Right lobe of liver (tissue), 4 donors: ENCODE measurements around the gene SSBP3.

ENCODE experiments used
- CTCF ChIP-seq, 4 donors: fragments of 200-600 bp in 3 of 4; fragments of 450-650 bp in 1 of 4; IDR thresholded peaks; one replicate each; pipeline versions ENCODE4 v1.5.1 to v1.8.0; 2016 to 2022; ENCODE audit warnings: antibody characterized with exemption in 4 of 4, mild to moderate bottlenecking in 2 of 4
- POLR2A ChIP-seq: fragments of 450-650 bp; IDR thresholded peaks from one replicate; pipeline ENCODE4 v1.6.1; 2017; ENCODE audit warnings: antibody characterized with exemption, mild to moderate bottlenecking
- donor health status: DM: no; HTN: no; CAD: no.
- donor health status: DM: no; HTN: no; CAD: no.
- donor health status: DM: no; HTN: yes; CAD: no.

- TF ChIP-seq CTCF (IDR thresholded peaks at IDR 0.05) (no peak), POLR2A (no peak)
Observed at GRCh38 chr1:54311506-54311905, 94.7 kb downstream of the SSBP3 start.
